Adipocyte (in vitro differentiated cells): ENCODE measurements around the gene PSMD1.

Source experiments
- DNase-seq: peaks from one replicate; pipeline ENCODE4 v3.0.0-alpha.2; 2015; ENCODE audit warnings: low read depth
- H3K27me3 ChIP-seq: replicated peaks from 2 replicates; pipeline ENCODE4 v1.7.0; 2013; ENCODE audit warnings: mild to moderate bottlenecking, low read length, moderate library complexity; ENCODE audit not compliant: control insufficient read depth, insufficient read depth
- H3K36me3 ChIP-seq: 2 replicates; pipeline ENCODE4 v1.7.0; 2013; ENCODE audit warnings: low read length, mild to moderate bottlenecking, moderate library complexity; ENCODE audit not compliant: control insufficient read depth, insufficient read depth, severe bottlenecking
- H3K4me1 ChIP-seq: 2 replicates; pipeline ENCODE4 v1.7.0; 2013; ENCODE audit warnings: mild to moderate bottlenecking, low read length, moderate library complexity; ENCODE audit not compliant: control insufficient read depth, insufficient read depth
- H3K4me3 ChIP-seq: 2 replicates; pipeline ENCODE4 v1.7.0; 2013; ENCODE audit warnings: mild to moderate bottlenecking, low read length, moderate library complexity
- H3K9ac ChIP-seq: 2 replicates; pipeline ENCODE4 v1.7.0; 2013; ENCODE audit warnings: mild to moderate bottlenecking, low read length, moderate library complexity
- H3K9me3 ChIP-seq: 2 replicates; pipeline ENCODE4 v1.7.0; 2013; ENCODE audit warnings: mild to moderate bottlenecking, low read length, moderate library complexity; ENCODE audit not compliant: control insufficient read depth

PSMD1 gene

GRCh38 chr2:231219289-231219688, 162.6 kb downstream of the PSMD1 start:
- no peaks in the 10 kb centered on the region for H3K4me1 ChIP-seq

DNA sequence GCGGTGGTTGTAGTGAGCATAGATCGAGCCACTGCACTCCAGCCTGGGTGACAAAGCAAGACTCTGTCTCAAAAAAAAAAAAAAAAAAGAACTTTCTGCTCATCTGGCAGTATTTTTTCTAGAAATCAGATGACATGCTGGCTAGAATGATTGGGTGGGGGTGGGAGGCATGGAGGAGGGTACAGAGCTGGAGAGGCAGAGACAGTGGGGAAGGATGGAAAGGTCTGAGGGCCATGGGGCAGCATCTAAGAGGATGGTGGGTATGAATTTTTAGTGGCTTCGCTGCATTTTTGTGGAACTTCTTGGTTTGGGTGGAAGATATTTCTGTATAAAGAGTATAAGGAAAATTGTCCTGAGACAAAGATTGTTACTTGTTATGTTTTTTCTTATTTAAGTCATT, 165.1 kb downstream of the PSMD1 start:
- Histone ChIP-seq H3K4me3 (no peak overlapping the region), H3K36me3 (peaks cover 33% of the 10 kb centered on the region), H3K4me1 (no peaks in the 10 kb centered on the region), H3K9me3 (no peaks in the 10 kb centered on the region), H3K27me3 (no peaks in the 10 kb centered on the region), H3K9ac (no peak overlapping the region)
- DNase-seq = no peak

More at GRCh38 chr2:231219289-231219688, 162.6 kb downstream of the PSMD1 start:
- Histone ChIP-seq H3K4me3 (no peak overlapping the region), H3K27me3 (no peaks in the 10 kb centered on the region), H3K9me3 (no peaks in the 10 kb centered on the region), H3K36me3 (peaks cover 51% of the 10 kb centered on the region), H3K9ac (no peak overlapping the region)
- DNase-seq = no peak
